SK-N-SH (cell line): ENCODE data around the gene PHLDA3.

Experiments
- POLR2AphosphoS5 ChIP-seq: IDR thresholded peaks from 2 replicates; pipeline ENCODE4 v1.6.1; 2012; ENCODE audit warnings: low read depth, low read length
- TAF1 ChIP-seq: IDR thresholded peaks from 2 replicates; pipeline ENCODE4 v1.6.1; 2012; ENCODE audit warnings: low read depth, mild to moderate bottlenecking, low read length, moderate library complexity, borderline replicate concordance
- TF ChIP-seq, protein P1 (sequence below): fragments of 200-600 bp; sonication (generic); IDR thresholded peaks from 2 replicates; pipeline ENCODE4 v1.6.1; 2017; ENCODE audit warnings: antibody characterized with exemption, mild to moderate bottlenecking, moderate library complexity

DNA sequence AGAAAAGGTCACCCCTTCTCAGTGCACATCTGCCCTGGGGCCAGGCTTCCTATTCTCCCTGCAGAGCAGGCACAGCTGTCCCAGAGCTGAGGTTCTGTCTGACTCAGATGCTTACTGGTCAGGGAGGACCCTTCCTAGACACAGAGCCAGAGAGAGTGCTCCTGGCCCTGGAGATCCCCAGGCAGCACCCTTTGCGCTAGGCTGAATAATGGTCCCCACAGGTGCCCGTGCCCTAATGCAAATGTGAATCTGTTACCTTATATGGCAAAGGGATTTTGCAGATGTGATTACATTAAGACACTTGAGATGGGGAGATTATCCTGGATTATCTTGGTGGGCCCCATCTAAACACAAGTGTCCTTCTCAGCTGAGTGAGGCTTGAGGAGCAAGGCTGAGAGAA, 44.8 kb downstream of the PHLDA3 start:
- TF ChIP-seq, protein P1, sequence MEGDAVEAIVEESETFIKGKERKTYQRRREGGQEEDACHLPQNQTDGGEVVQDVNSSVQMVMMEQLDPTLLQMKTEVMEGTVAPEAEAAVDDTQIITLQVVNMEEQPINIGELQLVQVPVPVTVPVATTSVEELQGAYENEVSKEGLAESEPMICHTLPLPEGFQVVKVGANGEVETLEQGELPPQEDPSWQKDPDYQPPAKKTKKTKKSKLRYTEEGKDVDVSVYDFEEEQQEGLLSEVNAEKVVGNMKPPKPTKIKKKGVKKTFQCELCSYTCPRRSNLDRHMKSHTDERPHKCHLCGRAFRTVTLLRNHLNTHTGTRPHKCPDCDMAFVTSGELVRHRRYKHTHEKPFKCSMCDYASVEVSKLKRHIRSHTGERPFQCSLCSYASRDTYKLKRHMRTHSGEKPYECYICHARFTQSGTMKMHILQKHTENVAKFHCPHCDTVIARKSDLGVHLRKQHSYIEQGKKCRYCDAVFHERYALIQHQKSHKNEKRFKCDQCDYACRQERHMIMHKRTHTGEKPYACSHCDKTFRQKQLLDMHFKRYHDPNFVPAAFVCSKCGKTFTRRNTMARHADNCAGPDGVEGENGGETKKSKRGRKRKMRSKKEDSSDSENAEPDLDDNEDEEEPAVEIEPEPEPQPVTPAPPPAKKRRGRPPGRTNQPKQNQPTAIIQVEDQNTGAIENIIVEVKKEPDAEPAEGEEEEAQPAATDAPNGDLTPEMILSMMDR: no peak
- TF ChIP-seq POLR2AphosphoS5: no peak
- no peak for TF ChIP-seq TAF1
